GM21717 (cell line): Measurements from ENCODE around the gene NCOA1.
"Not testable (repeated sequence)": the region's sequence is repeated elsewhere in the genome, so short reads cannot be mapped to it uniquely, and the experiment has no call there.

Experiments used
- ATAC-seq: cut with Tn5 transposase; IDR thresholded peaks from one replicate; pipeline ENCODE4 v1.9.1; 2021; ENCODE audit warnings: mild to moderate bottlenecking, moderate library complexity; ENCODE audit not compliant: unreplicated experiment

Gene NCOA1

DNA sequence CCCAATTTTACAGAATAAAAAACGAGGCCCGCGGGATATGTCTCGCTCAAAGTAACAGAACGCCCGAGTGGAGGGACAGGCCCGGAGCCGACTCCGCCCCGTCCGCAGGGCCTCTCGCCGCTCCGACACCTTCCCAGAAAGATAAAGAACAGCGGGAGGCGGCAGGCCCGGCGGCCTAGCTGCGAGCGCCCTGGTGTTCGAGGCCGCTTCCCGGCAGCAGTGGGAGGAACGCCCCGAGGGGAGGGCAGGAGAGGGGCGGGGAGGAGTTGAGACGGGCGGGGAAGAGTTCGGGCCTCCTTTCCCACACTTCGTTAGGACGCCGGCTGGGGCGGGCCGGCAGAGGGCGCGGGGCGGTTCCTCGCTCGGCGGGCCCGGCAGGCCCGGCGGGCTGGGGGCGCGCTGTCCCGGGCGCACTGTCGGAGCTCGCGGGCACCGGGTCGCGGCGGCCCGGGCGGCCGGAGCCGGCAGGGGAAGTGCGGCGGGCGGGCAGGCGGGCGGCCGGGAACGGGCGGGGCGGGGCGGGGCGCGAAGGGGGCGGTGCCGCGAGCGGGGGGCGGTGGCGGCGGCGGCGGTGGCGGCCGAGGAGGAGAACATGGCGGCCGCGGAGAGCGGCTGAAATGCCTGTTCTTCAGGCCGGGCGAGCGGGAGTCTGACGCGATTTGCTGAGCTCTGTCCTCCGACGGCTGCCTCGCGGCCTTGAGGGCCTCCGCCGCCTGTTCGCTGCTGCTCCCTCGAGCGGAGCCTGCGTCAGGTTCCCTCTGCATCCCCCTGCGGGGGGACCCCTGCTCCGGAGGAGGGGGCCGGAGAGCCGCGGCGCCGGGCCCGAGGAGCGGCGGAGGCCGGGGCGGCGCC is at the start of gene NCOA1:
TSS of gene NCOA1 (plus strand) at position 565 of the 852 bp plus-strand sequence. CDS start 167,424 bp downstream, outside the sequence.
- peak; percentile 70 for ATAC-seq

- ATAC-seq, result no peak
These were observed 42.3 kb upstream of the NCOA1 start for GRCh38 chr2:24448797-24449196.

GRCh38 chr2:24449344-24449743 is 41.7 kb upstream of the NCOA1 start:
- ATAC-seq, result no peak

DNA sequence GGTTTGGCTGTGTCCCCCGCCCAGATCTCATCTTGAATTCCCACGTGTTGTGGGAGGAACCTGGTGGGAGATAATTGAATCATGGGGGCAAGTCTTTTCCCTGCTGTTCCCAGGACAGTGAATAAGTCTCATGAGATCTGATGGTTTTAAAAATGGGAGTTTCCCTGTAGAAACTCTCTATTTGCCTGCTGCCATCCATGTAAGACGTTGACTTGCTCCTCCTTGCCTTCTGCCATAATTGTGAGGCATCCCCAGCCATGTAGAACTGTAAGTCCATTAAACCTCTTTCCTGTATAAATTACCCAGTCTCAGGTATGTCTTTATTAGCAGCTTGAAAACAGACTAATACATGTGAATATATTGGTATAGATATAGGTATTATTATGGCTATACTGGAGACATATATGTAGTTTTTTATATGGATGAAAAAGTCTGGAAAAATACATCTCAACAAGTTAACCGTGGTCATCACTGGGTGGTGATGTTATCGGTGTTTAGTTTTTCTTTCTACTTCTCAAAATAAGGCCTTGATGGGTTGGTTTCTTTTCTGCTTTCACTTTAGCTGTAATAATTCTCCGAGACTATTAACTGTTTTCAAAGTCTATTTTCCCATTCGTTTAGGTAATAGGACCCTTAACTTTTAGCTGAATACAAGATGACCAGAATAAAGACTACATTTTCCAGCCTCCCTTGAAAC is 39.1 kb upstream of the NCOA1 start:
- no peak for ATAC-seq

DNA sequence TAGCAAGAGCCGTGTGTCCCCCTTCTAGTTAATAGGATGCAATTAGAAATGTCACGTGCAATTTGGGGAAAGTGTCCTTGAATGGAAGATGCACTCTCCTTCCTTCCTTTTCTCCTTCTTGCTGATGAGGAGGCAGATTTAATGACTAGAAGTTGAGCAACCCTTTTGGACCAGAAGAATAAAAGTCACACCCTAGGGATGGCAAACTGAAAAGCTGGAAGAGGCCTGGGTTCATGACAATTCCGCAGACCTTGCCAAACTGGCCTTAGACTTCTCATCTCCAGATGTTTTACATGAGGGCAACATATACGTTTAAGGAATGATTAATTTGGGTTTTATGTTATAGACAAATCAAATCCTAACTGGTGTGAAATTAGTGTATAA is 38.6 kb upstream of the NCOA1 start:
- no peak for ATAC-seq

- ATAC-seq, result no peak
These were observed 37.5 kb upstream of the NCOA1 start for GRCh38 chr2:24453379-24454073.

DNA sequence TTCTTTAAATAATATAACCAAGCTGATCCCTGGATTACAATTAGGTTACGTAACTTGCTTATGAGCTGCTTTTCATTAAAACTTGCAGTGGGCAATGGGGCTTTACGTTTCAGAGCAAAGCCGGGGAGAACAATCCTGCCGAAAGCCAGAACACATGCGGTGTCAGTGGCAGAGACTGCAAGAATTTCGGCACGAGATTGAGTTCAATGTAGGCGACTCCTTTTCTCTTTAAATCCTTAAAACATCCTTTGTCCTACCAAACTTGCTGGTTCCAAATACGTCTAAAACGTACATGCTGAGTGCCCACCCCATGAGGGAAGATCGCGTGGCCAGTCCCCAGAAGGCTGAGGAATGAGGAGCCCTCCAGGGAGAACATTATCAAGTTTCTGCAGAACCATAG is 36.8 kb upstream of the NCOA1 start:
- no peak for ATAC-seq

- ATAC-seq, result no peak
These were observed 34.2 kb upstream of the NCOA1 start for GRCh38 chr2:24456599-24457556.

- ATAC-seq, result no peak
These were observed 33.2 kb upstream of the NCOA1 start for GRCh38 chr2:24457696-24458386.

- no peak for ATAC-seq
These were observed 31.6 kb upstream of the NCOA1 start for GRCh38 chr2:24459224-24460161.

DNA sequence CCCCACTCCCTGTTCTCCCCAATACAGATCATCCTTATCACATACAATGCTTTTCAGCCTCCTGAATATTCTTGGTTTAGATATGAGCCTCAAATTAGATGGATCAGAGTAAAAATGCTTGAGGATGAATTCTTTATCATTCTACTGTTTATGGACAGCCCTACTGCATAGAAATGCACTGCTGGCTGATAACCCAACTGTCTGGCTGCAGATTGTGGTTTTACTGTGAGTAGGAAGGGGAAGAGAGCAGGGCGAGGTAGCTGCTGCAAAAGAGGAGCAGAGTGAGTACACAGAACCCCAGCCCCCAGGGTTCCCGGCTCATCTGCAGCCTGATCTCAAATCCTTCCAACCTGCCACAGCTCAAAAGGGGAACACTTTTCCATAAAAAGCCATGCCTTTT is 29.4 kb upstream of the NCOA1 start:
- ATAC-seq, result no peak

DNA sequence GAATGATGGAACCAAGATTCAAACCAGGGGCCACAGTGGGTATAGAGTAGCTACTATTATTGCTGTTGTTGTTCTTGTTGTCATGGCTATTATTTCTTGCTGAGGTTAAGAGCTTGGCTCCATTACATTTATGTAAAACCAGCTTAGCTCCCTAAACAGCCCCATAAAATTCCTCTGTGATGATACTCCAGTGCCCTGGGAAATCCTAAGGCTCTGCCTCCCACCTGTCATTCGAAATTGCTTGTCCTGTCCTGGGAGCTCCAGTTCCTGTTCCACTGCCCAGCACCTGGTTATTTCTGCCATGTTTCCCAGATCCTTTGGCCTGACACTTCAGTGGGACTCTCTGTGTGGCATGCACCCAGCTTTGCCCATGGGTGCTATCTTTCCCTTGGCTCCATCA is 27.8 kb upstream of the NCOA1 start:
- no peak for ATAC-seq

DNA sequence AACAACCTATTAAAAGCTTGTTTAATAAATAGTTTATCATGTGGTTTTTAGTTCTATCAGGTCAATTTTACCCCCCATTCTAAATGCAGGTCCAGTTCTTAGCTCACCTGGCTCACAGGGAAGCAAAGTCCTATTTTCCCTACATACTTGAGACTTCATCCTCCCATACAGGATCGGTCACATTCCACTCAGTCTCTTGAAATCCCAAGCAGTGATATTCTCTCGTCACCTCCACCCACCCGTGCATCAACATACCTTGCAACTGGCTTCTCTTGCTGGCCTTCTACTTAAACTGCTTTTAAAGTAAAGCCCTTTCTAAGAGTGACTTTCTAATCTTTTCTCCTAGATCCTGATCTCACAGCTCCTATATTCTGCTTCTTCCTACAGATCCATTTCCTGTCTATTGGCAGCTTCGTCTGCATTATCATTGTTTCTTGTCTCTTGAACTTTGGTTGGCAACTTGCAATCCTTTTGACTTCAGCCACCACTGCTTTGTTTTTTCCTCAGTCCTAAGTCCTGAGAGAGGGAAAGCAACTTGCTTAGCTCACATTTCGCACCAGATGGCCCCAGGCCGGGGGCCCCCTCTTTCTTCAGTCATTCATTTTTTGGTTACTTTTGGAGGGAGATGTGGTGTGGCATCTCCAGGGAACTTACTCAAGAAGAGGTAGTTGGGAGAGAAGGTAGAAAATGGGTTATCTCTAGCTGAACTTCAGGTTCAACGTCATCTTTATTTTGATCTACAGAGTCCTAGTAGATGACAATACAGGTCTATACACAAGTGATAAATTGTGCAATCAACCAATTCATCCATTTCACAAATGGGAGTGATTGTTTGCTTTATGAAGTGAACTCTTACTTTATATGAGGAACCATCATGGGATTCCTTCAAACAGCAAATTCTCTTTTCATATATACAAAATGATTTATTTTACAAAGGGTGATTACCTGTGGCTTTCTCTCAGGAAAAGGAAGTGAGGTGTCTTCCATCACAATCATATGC is 23.9 kb upstream of the NCOA1 start:
- no peak for ATAC-seq

DNA sequence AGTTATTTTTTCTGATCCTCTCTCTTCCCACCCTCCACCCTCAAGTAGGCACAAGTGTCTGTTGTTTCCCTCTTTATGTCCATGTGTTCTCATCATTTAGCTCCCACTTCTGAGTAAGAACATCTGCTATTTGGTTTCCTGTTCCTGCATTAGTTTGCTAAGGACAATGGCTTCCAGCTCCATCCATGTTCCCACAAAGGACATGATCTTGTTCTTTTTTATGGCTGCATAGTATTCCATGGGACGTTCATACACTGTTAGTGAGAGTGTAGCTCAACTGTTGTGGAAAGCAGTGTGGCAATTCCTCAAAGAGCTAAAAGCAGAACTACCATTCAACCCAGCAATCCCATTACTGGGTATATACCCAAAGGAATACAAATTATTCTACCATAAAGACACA is 22.6 kb upstream of the NCOA1 start:
- not testable (repeated sequence) for ATAC-seq

GRCh38 chr2:24469148-24469650 is 21.9 kb upstream of the NCOA1 start:
- no peak for ATAC-seq

DNA sequence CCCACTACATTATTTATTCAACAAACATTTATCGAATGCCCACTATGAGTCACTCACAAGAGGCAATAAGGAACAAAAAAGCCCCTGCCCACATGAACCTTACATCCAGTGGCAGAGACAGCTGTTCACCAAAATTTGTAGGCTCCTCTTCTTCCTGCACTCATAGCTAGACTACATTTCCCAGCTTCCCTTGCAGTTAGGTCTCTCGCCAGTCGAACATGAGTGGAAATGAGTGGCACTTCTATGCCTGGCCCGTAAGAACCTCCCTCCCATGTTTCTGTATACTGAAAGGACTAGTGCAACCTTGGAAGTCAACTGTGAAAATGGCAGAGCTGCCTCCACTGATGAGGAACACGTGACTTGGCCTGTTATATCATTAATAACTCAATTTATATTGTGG is 19.4 kb upstream of the NCOA1 start:
- no peak for ATAC-seq

DNA sequence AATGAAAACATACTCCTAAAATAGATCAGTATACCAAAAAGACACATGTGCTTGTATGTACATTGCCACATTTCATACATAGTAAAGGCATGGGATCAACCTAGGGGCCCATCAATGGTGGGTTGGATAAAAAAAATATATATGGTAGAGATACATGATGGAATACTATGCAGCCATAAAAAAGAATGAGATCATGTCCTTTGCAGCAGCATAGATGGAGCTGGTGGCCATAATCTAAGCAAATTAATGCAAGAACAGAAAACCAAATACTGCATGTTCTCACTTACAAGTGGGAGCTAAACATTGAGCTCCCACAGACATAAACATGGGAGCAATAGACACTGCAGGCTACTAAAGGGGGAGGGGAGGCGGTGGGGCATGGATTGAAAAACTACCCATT is 18.6 kb upstream of the NCOA1 start:
- no peak for ATAC-seq
